HG03571 (cell line): ENCODE measurements around the gene LPAR4.
"Not testable (repeated sequence)": the region's sequence is repeated elsewhere in the genome, so short reads cannot be mapped to it uniquely, and the experiment has no call there.

Source experiments
- ATAC-seq: cut with Tn5 transposase; IDR thresholded peaks from one replicate; pipeline ENCODE4 v1.9.1; 2021; ENCODE audit not compliant: unreplicated experiment

LPAR4 gene

DNA sequence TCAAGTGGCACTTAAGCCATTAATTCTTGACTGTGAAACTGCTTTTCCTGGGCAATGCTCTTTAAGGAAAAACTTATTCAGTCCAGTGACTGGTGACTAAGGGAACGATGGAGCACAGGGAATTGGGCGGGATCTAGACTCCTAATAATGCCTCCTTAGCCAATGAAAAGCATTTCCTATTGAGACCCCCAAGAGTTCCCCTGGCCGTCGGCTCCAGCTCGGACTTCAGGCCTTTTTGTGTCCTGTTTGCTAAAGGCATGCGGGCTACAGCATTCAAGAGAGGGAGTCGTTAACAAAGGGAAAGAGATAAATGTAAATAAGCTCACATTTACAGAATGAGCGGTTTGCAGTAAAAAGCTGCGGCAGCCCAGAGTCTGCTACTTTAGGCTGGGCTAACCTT lies at the start of gene LPAR4:
TSS of gene LPAR4 (plus strand) at position 232 of the 400 bp plus-strand sequence. CDS start 7,150 bp downstream, outside the sequence.
- ATAC-seq: no peak

DNA sequence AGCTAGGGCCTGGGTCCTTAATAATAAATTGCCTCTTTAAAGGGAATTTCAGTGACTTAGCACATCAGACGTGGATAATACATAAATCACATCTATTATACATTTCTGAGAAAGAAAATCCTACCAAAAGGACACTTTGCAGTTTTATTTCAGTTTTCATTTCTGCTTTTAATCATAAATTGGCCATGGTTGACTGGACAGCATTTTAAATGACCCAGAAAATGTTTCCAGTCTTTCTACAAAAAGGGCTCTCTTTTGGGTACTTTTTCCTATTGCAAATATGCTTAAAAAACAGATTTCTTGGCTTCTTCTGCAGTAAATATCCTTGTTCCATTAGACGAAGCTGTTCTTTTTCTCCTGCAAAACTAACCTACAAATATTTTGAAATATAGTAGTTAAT lies 41.4 kb upstream of the LPAR4 start:
- no peak for ATAC-seq

- no peak for ATAC-seq
These were observed 39.3 kb upstream of the LPAR4 start for GRCh38 chrX:78708262-78708661.

- no peak for ATAC-seq
These were observed 38.7 kb upstream of the LPAR4 start for GRCh38 chrX:78708816-78709215.

GRCh38 chrX:78710171-78710570 lies 37.3 kb upstream of the LPAR4 start:
- no peak for ATAC-seq

GRCh38 chrX:78712336-78712735 lies 35.2 kb upstream of the LPAR4 start:
- ATAC-seq: no peak

GRCh38 chrX:78725287-78725686 lies 22.2 kb upstream of the LPAR4 start:
- ATAC-seq: no peak

- ATAC-seq: no peak
These were observed 1.0 kb upstream of the LPAR4 start for GRCh38 chrX:78746496-78746895.

- no peak for ATAC-seq
These were observed 451 bp downstream of the LPAR4 start for GRCh38 chrX:78747971-78748370.

DNA sequence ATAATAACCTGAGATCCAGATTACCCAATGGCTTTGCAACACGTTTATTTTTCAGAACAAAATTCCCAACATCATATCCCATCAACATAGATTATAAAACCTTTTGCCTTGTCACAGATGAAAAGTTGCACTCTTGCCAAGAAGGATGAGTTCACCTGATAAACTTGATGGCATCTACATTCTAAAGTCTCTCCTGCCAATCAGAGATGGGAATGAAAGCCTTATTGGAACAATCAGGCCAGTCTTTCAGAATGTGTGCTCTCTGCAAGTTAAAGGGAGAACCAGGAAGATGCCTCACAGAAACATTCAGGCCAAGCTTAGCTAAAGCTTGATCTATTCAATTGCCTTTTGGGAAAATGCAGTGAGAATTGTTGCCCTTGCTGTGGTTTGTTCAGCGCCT lies 1.3 kb downstream of the LPAR4 start:
- ATAC-seq: no peak

DNA sequence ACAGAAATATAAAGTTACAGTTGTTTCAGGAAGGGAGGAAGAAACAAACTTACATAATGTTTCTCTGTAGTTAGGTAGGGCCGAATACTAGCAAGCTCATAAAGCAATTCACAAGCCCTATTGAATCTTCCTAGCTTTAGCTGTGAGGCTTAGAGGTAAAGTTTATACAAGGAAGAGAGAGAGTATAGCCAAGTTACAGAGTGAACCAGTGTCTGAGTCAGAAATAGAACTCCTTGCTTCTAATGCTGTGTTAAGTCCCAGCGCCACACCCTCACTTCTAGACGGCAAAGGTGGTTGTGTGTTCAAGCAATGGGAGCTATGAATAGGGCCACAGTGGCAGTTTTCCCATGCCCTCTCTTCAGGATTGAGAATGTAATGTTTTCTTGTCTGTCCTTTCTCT lies 6.1 kb downstream of the LPAR4 start:
- no peak for ATAC-seq

GRCh38 chrX:78754917-78755316 lies 7.4 kb downstream of the LPAR4 start:
- peak; percentile 93 for ATAC-seq

- ATAC-seq: no peak
These were observed 11.6 kb downstream of the LPAR4 start for GRCh38 chrX:78759081-78759480.

- no peak for ATAC-seq
These were observed 21.7 kb downstream of the LPAR4 start for GRCh38 chrX:78769101-78769755.

DNA sequence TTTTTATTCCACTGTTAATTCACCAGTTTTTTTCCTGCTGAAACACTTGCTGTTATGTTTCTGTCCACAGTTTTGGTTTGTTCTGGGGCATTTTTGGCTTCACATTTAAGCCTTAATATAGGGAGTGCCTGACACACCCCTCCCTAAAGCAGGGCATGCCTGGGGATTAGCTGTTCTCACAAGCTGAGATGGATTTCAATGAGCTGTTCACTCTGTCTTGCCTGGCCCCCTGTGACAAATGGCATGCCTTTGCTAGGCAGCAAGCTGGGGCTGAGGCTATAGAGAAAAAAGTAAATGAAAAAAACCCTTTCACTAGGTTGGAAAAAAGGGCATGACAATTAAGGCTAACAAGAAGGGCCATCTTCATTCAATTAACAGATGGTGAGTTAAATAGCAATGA lies 22.4 kb downstream of the LPAR4 start:
- ATAC-seq: no peak

GRCh38 chrX:78796916-78797315 lies 49.4 kb downstream of the LPAR4 start:
- no peak for ATAC-seq

DNA sequence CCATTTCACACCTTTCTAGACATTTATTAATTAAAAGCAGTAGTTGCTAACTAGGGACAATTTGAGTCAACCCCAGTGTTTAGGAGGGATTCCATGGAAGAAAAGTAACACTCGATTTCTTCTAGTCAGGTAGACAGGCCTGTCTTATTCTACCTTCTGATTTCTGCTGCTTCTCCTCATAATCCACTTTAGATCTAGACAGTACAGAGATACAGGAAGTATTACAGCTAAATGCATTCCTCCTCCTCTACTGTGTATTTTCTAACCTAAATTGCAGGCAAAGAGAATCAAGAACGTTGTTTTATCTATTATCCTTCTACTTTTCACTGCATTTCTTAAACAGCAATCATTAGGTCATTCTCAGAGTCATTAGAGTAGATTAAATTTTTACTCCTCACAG lies 52.6 kb downstream of the LPAR4 start:
- no peak for ATAC-seq

- no peak for ATAC-seq
These were observed 53.2 kb downstream of the LPAR4 start for GRCh38 chrX:78800694-78801093.

DNA sequence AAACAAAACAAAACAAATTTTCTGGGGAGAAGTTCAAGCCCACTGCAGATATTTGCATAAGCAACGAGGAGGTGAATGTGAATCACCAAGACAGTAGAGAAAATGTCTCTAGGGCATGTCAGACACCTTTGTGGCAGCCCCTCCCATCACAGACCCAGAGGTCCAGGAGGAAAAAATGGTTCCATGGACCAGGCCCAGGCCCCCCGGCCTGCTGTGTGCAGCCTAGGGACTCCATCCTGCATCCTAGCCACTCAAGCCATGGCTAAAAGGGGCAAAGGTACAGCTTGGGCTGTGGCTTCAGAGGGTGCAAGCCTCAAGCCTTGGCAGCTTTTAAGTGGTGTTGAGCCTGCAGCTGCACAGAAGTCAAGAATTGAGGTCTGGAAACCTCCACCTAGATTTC lies 54.0 kb downstream of the LPAR4 start:
- ATAC-seq: no peak

DNA sequence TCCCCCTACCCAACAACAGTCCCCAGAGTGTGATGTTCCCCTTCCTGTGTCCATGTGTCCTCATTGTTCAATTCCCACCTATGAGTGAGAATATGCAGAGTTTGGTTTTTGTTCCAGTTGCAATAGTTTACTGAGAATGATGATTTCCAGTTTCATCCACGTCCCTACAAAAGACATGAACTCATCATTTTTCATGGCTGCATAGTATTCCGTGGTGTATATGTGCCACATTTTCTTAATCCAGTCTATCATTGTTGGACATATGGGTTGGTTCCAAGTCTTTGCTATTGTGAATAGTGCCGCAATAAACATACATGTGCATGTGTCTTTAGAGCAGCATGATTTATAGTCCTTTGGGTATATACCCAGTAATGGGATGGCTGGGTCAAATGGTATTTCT lies 55.0 kb downstream of the LPAR4 start:
- not testable (repeated sequence) for ATAC-seq
